Medulla oblongata (tissue), 1 donor: ENCODE data around the gene HERC3.
A peak's percentile ranks its signal among the peaks of the same experiment; 100 is the strongest.

Source experiments
- DNase-seq: peaks from one replicate; pipeline ENCODE4 v3.0.0-alpha.2; 2015; ENCODE audit errors: extremely low spot score

Gene HERC3

DNA sequence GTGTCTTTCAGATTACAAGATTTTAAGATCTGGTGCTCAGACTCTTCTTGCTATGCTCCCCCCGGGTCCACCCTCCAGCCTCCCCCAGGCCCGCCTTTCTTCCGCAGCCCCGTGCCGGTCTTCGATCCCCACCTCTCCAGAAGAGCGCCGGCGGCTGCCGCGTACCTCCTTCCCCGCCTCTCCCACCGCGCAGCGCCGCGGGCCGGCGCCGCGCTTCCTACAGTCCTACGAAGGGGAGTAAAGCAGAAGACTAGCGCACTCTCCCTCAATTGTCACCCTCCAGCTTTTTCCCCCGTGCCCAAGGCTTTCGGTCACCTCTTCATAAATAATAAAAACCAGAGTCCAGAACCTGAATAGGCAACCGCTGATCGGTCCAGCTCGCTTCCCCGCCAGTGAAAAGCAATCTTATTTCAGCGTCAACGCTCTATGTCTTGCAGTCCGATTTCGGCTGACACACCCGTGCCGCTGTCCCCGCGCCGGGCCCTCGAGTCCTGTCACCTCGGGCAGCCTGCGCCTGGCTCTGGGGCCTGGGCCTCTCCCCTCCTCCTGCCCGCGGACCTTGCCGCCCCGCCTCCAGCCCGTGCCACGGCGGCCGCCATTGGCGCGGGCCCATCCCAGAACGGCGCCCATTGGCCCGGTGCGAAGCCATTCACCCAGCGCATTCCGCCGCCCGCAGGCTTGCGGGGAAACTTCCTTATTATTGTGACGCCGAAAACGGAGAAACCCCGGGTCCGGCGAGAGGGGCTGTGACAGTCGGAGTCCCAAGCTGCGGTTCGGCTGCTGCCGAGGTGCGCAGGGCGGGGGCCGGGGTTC lies at the start of gene HERC3:
HERC3 (plus strand) TSS at position 694 of the 813 bp plus-strand sequence. CDS start 13,344 bp downstream, outside the sequence.
- DNase-seq: peak; percentile 95

- no peak for DNase-seq
These were observed 42.5 kb upstream of the HERC3 start for GRCh38 chr4:88549815-88550214.

- DNase-seq: no peak
These were observed 24.7 kb upstream of the HERC3 start for GRCh38 chr4:88567591-88567990.

DNA sequence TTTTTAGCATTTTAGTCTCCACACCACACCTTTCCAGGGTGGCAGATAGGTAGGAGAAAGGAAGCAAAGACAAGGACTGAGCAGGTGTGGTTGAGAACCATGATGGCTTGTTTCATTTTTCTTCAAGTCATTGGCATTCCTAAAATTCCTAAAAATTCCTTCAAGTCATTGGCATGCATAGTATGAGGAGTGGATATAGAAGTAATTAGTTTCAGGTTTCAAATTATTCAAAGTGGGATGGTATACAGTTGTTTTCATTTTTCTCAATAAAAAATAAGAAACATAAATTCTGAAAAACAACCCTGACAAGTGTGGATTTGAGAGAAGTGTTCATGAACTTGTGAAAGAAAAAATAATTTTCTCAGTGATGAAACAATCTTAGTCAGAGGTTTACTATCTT lies 22.3 kb upstream of the HERC3 start:
- DNase-seq: no peak

- DNase-seq: no peak
These were observed 18.9 kb upstream of the HERC3 start for GRCh38 chr4:88573276-88573980.

DNA sequence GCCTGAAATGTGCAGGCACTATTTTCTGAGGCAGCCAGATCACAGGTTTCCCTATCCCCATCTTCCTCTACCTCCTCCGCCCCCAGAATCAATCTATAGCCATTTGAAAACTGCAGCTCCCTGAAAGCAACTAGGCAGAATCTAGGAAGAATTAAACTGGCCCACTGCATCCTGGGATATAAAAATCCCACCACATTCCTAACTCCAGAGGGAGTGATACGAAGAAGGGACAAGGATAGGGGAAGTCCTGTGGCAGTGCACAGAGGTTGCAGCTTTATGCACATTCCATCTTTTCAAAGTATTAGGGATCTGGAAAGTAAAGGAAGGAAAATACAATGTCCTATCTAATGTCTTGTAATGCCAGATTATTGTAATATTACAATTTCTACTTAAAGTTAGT lies 18.3 kb upstream of the HERC3 start:
- DNase-seq: no peak

DNA sequence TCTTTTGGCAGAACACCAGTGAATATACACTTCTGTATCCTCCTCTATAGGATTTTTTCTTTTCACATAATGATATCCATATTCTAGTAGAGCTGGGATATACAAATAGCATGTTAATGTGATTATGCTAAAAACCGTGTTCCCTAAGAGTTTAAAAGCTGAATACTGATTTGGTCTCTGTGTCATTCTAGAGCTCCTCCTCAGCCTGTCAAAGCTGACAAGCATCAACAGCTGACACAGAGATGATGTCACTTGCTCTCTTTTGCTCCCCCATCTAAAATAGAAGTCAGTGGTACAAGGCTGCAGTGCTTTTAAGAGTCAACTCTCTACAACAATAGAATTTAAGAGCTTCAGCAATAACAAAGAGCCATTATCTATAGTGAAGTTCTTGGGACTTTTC lies 17.1 kb upstream of the HERC3 start:
- peak; percentile 33 for DNase-seq

- no peak for DNase-seq
These were observed 9.8 kb upstream of the HERC3 start for GRCh38 chr4:88582493-88582892.

DNA sequence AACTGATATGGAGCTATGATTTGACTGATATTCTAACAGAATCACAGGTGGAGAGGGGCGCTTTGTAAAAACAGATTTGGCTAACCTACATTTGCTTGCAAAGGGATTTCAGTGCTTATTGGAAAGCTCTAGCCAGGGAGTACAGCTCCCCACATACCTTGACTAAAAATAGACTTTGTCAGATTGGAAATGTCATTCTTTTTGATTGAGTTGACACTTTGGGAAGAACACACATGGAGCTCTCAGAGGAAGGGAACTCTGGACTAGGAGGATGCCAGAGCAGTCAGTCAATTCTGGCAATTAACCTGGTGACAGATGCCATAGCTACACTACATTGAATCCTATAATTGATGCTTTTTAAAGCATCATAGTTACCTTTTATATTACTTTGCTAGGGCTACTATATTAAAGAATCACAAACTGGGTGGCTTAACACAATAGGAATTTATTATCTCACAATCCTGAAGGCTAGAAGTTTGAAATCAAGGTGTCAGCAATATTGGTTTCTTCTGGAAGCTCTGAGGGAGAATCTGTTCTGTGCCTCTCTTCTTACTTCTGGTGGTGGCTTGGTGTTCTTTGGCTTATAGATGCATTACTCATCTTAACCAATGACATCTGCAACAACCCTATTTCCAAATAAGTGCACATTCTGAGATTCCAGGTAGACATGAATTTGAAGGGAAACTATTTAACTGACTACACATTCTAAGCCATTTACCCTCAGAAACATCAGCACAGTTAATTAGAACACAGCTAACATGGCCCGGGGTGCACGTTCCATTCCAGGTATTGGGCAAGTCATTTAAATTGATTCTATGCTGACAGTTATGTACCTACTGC lies 8.4 kb upstream of the HERC3 start:
- no peak for DNase-seq

- DNase-seq: no peak
These were observed 7.8 kb upstream of the HERC3 start for GRCh38 chr4:88584471-88584900.

GRCh38 chr4:88585917-88586316 lies 6.4 kb upstream of the HERC3 start:
- DNase-seq: no peak

- DNase-seq: no peak
These were observed 5.0 kb upstream of the HERC3 start for GRCh38 chr4:88587306-88587705.

DNA sequence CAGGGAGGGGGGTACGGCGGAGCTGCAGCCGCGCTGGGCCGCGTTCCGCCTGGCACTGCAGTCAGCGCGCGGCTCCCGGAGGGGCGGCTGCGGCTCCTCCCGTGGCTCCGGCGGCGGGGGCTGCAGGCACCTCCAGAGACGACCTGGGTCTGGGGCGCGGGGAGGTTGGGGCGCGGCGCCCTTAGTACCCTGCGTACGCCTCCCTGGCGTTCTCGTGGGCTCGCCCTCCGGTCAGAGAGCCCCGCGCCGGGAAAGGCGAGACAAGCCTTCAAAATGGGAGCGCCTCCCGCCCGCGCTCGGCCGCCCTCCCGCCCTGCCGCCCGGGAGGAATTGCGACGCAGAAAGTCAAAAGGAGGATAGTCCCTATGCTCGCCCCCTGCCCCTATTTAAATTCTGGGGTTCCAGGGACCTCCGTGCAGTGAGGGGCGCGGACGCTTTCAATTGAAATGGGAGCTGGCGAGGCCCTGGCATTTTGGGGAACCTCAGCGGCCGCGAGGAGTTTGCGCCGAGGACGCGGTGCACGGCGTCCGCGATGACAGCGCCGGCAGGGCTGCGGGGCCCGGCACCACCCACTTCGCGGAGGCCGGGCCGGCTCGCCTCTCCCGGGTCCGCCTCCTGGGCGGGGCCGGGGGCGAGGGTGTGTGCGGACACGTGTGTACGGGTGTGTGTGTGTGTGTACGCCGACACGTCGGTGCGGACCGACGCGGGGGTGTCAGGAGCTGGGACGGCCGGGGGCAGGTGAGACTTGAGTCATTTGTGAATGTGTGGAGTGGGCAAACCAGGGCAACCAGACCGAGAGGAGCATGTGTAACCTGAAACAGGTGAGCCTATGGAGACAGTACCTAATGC lies 544 bp downstream of the HERC3 start:
- peak; percentile 90 for DNase-seq

GRCh38 chr4:88597970-88598660 lies 5.8 kb downstream of the HERC3 start:
- DNase-seq: no peak

GRCh38 chr4:88599298-88599697 lies 7.0 kb downstream of the HERC3 start:
- no peak for DNase-seq

DNA sequence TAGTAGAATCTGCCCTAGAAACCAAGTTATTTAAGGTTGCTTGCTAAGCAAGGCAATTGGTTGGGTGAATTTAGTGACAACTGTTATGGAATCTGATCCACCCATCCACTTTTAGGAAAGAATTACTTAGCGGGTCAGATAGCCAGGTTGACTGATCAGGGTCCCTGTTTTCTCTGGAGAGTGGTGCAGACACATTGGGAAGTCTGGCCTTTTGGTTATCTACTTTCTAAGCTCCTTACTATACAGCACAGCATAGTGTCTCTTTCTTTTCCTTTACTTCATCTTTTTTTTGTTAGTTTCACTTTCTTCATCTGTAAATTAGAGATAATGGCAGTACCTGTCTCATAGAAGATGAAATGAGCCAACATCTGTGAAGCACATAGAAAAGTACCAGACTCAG lies 7.4 kb downstream of the HERC3 start:
- no peak for DNase-seq

- DNase-seq: peak; percentile 46
These were observed 8.0 kb downstream of the HERC3 start for GRCh38 chr4:88600176-88600838.

GRCh38 chr4:88604978-88605678 lies 12.8 kb downstream of the HERC3 start:
- DNase-seq: no peak

DNA sequence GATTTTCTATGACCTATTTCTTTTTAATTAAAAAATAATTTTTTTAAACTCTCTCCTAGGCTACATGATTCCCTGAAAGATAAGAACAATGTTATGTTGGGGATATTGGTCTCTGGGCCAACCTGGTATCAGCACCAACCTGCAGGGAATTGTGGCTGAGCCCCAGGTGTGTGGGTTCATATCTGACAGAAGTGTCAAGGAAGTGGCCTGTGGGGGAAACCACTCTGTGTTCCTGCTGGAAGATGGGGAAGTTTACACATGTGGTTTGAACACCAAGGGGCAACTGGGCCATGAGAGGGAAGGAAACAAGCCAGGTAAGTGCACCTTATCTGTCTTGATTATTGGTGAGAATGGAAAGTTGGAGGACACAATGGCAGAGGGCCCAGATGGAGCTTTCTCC lies 13.5 kb downstream of the HERC3 start:
- DNase-seq: no peak

- DNase-seq: no peak
These were observed 14.6 kb downstream of the HERC3 start for GRCh38 chr4:88606832-88607231.
